ENCODE data around the gene SMURF1. TPM values are rescaled to one million over a fixed set of nuclear protein-coding genes. Genes with fewer than 3 reads are reported as not detected.

SMURF1 gene
- total RNA-seq, 1 donor from 2014 or later, result 44.7 TPM

- Mint-ChIP-seq H3K4me1 (ENCODE audit: low read depth, unreplicated experiment) (no peaks in the 10 kb centered on the region), H3K27me3 (ENCODE audit: low read depth, unreplicated experiment) (no peaks in the 10 kb centered on the region), H3K27ac (ENCODE audit: unreplicated experiment) (no peak overlapping the region), H3K36me3 (ENCODE audit: low read depth, unreplicated experiment) (peaks cover 31% of the 10 kb centered on the region), H3K4me3 (ENCODE audit: unreplicated experiment) (no peak overlapping the region), H3K9me3 (ENCODE audit: unreplicated experiment) (no peaks in the 10 kb centered on the region)
- Histone ChIP-seq H3K27me3 (ENCODE audit: insufficient read depth, low read length) (no peaks in the 10 kb centered on the region), H3K4me2 (ENCODE audit: low read length) (no peak overlapping the region), H2AFZ (ENCODE audit: low read depth, low read length) (no peak overlapping the region), H3K9me3 (ENCODE audit: insufficient read depth, low read depth, low read length) (no peaks in the 10 kb centered on the region), H3K9ac (ENCODE audit: low read length) (no peak overlapping the region), H3K4me1 (ENCODE audit: insufficient read depth, low read length) (no peaks in the 10 kb centered on the region), H4K20me1 (ENCODE audit: insufficient read depth, low read length) (peaks cover 11% of the 10 kb centered on the region), H3K79me2 (ENCODE audit: insufficient read depth, low read length) (no peaks in the 10 kb centered on the region), H3K4me3 (ENCODE audit: insufficient read depth, low read depth, low read length) (no peak overlapping the region), H3K27ac (ENCODE audit: low read depth, low read length) (no peak overlapping the region), H3K36me3 (ENCODE audit: insufficient read depth, low read length) (peaks cover 60% of the 10 kb centered on the region)
- TF ChIP-seq, protein P1, sequence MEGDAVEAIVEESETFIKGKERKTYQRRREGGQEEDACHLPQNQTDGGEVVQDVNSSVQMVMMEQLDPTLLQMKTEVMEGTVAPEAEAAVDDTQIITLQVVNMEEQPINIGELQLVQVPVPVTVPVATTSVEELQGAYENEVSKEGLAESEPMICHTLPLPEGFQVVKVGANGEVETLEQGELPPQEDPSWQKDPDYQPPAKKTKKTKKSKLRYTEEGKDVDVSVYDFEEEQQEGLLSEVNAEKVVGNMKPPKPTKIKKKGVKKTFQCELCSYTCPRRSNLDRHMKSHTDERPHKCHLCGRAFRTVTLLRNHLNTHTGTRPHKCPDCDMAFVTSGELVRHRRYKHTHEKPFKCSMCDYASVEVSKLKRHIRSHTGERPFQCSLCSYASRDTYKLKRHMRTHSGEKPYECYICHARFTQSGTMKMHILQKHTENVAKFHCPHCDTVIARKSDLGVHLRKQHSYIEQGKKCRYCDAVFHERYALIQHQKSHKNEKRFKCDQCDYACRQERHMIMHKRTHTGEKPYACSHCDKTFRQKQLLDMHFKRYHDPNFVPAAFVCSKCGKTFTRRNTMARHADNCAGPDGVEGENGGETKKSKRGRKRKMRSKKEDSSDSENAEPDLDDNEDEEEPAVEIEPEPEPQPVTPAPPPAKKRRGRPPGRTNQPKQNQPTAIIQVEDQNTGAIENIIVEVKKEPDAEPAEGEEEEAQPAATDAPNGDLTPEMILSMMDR (IDR thresholded peaks at IDR 0.05; ENCODE audit: insufficient read depth, low read depth, low read length), result no peak
- TF ChIP-seq EZH2 (IDR thresholded peaks at IDR 0.05; ENCODE audit: insufficient read depth, low read length), result no peak
- DNase-seq (ENCODE audit: low read depth) (no peak), FAIRE-seq (no peak)
These were observed 151.8 kb downstream of the SMURF1 start for GRCh38 chr7:98992076-98992475.

DNA sequence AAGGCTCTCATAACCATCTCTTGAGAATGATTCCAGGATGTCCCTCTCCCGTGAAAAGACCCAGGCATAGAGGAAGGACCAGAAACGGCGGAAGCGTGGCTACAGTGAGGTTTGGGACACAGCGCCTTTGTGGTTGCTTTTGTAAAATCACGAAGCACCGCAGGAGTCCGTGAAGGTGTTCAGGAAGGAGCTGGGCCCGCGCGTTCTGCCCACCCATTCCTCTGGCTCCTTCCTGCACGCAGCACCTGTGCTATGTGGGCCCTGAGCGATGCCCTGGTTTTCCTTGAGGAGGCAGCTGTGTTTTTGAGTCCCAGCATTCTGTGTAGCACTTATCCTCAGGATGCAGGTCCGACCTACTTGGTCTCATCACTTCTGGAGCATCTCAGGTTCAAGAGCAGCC is 152.8 kb downstream of the SMURF1 start:
- H3K79me2 ChIP-seq (ENCODE audit: insufficient read depth, low read length), result no peaks in the 10 kb centered on the region
- no peaks in the 10 kb centered on the region for H3K9me3 ChIP-seq (ENCODE audit: insufficient read depth, low read depth, low read length)
- DNase-seq (ENCODE audit: low read depth) (no peak), FAIRE-seq (no peak)
- H3K27me3 ChIP-seq (ENCODE audit: insufficient read depth, low read length), result no peaks in the 10 kb centered on the region
- no peak overlapping the region for H3K9ac ChIP-seq (ENCODE audit: low read length)
- Mint-ChIP-seq H3K9me3 (ENCODE audit: unreplicated experiment) (peaks cover 1% of the 10 kb centered on the region), H3K27ac (ENCODE audit: unreplicated experiment) (no peak overlapping the region), H3K27me3 (ENCODE audit: low read depth, unreplicated experiment) (no peaks in the 10 kb centered on the region), H3K4me3 (ENCODE audit: unreplicated experiment) (no peak overlapping the region), H3K4me1 (ENCODE audit: low read depth, unreplicated experiment) (no peaks in the 10 kb centered on the region), H3K36me3 (ENCODE audit: low read depth, unreplicated experiment) (peaks cover 39% of the 10 kb centered on the region)
- no peak for TF ChIP-seq EZH2 (IDR thresholded peaks at IDR 0.05; ENCODE audit: insufficient read depth, low read length)
- TF ChIP-seq, protein P1 (IDR thresholded peaks at IDR 0.05; ENCODE audit: insufficient read depth, low read depth, low read length), result no peak
- no peak overlapping the region for H3K4me3 ChIP-seq (ENCODE audit: insufficient read depth, low read depth, low read length)
- H3K27ac ChIP-seq (ENCODE audit: low read depth, low read length), result no peak overlapping the region
- no peak overlapping the region for H3K4me2 ChIP-seq (ENCODE audit: low read length)
- peaks cover 11% of the 10 kb centered on the region for H4K20me1 ChIP-seq (ENCODE audit: insufficient read depth, low read length)
- H2AFZ ChIP-seq (ENCODE audit: low read depth, low read length), result no peak overlapping the region
- H3K4me1 ChIP-seq (ENCODE audit: insufficient read depth, low read length), result no peaks in the 10 kb centered on the region
- H3K36me3 ChIP-seq (ENCODE audit: insufficient read depth, low read length), result peaks cover 61% of the 10 kb centered on the region

DNA sequence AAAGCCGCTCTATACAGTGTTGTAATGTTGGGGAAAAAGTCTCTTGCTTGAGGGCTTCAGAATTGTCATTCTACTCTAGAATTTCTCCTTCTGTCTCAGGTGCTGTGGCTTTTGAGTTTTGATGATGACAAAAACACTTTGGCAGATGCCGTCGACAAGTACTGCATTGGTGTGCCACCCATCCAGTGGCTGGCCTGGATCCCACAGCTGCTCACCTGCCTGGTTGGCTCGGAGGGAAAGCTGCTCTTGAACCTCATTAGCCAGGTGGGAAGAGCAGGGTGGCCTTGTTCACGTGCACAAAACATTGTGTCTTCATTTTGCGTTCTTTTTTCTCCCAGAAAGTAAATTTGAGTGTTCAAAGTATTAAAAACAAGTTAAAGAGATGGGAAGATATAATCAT is 153.6 kb downstream of the SMURF1 start:
- no peaks in the 10 kb centered on the region for H3K79me2 ChIP-seq (ENCODE audit: insufficient read depth, low read length)
- H3K4me2 ChIP-seq (ENCODE audit: low read length), result no peak overlapping the region
- Mint-ChIP-seq H3K4me3 (ENCODE audit: unreplicated experiment) (no peak overlapping the region), H3K27me3 (ENCODE audit: low read depth, unreplicated experiment) (no peaks in the 10 kb centered on the region), H3K9me3 (ENCODE audit: unreplicated experiment) (peaks cover 5% of the 10 kb centered on the region), H3K27ac (ENCODE audit: unreplicated experiment) (no peak overlapping the region), H3K36me3 (ENCODE audit: low read depth, unreplicated experiment) (peaks cover 46% of the 10 kb centered on the region), H3K4me1 (ENCODE audit: low read depth, unreplicated experiment) (no peaks in the 10 kb centered on the region)
- H3K27me3 ChIP-seq (ENCODE audit: insufficient read depth, low read length), result no peaks in the 10 kb centered on the region
- no peak overlapping the region for H3K27ac ChIP-seq (ENCODE audit: low read depth, low read length)
- TF ChIP-seq, protein P1 (IDR thresholded peaks at IDR 0.05; ENCODE audit: insufficient read depth, low read depth, low read length), result no peak
- TF ChIP-seq EZH2 (IDR thresholded peaks at IDR 0.05; ENCODE audit: insufficient read depth, low read length), result no peak
- no peaks in the 10 kb centered on the region for H3K9me3 ChIP-seq (ENCODE audit: insufficient read depth, low read depth, low read length)
- FAIRE-seq, result no peak
- no peak overlapping the region for H3K4me3 ChIP-seq (ENCODE audit: insufficient read depth, low read depth, low read length)
- peaks cover 5% of the 10 kb centered on the region for H4K20me1 ChIP-seq (ENCODE audit: insufficient read depth, low read length)
- no peak for DNase-seq (ENCODE audit: low read depth)
- H3K4me1 ChIP-seq (ENCODE audit: insufficient read depth, low read length), result no peaks in the 10 kb centered on the region
- H3K36me3 ChIP-seq (ENCODE audit: insufficient read depth, low read length), result peaks cover 63% of the 10 kb centered on the region
- no peak overlapping the region for H2AFZ ChIP-seq (ENCODE audit: low read depth, low read length)
- H3K9ac ChIP-seq (ENCODE audit: low read length), result no peak overlapping the region
